CD4-positive, alpha-beta T cell treated with Interleukin-12 subunit alpha and Interleukin-12 subunit beta, for 1 hour (primary cell): ENCODE data around the gene TRAM2.

ENCODE experiments used
- DNase-seq: peaks from one replicate; pipeline ENCODE4 v3.0.0-alpha.2; 2020

TRAM2 gene

GRCh38 chr6:52524918-52525317, 51.9 kb downstream of the TRAM2 start:
- no peak for DNase-seq

- DNase-seq: no peak
These were observed 53.3 kb downstream of the TRAM2 start for GRCh38 chr6:52523378-52524142.

- DNase-seq: no peak
These were observed 54.2 kb downstream of the TRAM2 start for GRCh38 chr6:52522655-52523054.

- no peak for DNase-seq
These were observed 54.7 kb downstream of the TRAM2 start for GRCh38 chr6:52522151-52522626.

- DNase-seq: no peak
These were observed 57.2 kb downstream of the TRAM2 start for GRCh38 chr6:52519618-52520017.

GRCh38 chr6:52518279-52518945, 58.4 kb downstream of the TRAM2 start:
- DNase-seq: no peak

GRCh38 chr6:52517502-52518278, 59.2 kb downstream of the TRAM2 start:
- no peak for DNase-seq

- DNase-seq: no peak
These were observed 59.9 kb downstream of the TRAM2 start for GRCh38 chr6:52516943-52517342.

- DNase-seq: no peak
These were observed 60.6 kb downstream of the TRAM2 start for GRCh38 chr6:52516269-52516668.

- DNase-seq: no peak
These were observed 61.5 kb downstream of the TRAM2 start for GRCh38 chr6:52515219-52515960.

GRCh38 chr6:52514514-52514913, 62.3 kb downstream of the TRAM2 start:
- no peak for DNase-seq

GRCh38 chr6:52513896-52514295, 63.0 kb downstream of the TRAM2 start:
- DNase-seq: no peak

GRCh38 chr6:52513464-52513863, 63.4 kb downstream of the TRAM2 start:
- no peak for DNase-seq

- no peak for DNase-seq
These were observed 64.7 kb downstream of the TRAM2 start for GRCh38 chr6:52512199-52512598.

GRCh38 chr6:52511572-52512151, 65.2 kb downstream of the TRAM2 start:
- DNase-seq: no peak

GRCh38 chr6:52511163-52511562, 65.7 kb downstream of the TRAM2 start:
- DNase-seq: no peak

GRCh38 chr6:52510213-52510562, 66.7 kb downstream of the TRAM2 start:
- no peak for DNase-seq

GRCh38 chr6:52509281-52510212, 67.3 kb downstream of the TRAM2 start:
- no peak for DNase-seq

GRCh38 chr6:52508261-52508739, 68.6 kb downstream of the TRAM2 start:
- DNase-seq: no peak

- DNase-seq: no peak
These were observed 69.2 kb downstream of the TRAM2 start for GRCh38 chr6:52507557-52508260.

- DNase-seq: no peak
These were observed 70.4 kb downstream of the TRAM2 start for GRCh38 chr6:52506476-52506875.
